GM12878 (cell line): Measurements from ENCODE around the gene NUAK2. TPM values are rescaled to one million over a fixed set of nuclear protein-coding genes. Genes with fewer than 3 reads are reported as not detected.

ENCODE experiments used
- ATAC-seq: fragments of 200-7000 bp; cut with Tn5 transposase; 3 replicates; pipeline ENCODE4 v1.9.1; 2020; ENCODE audit warnings: mild to moderate bottlenecking, moderate library complexity
- BruUV-seq: library from RNA; stranded (reverse); fragments of 400-500 nt; replicated peaks from 2 replicates; lab custom pipeline; 2021; lab: Mats Ljungman, UMichigan
- CTCF ChIA-PET: fragments of 300-600 bp; sonication (Branson Sonifier 250); formaldehyde crosslinking; extraction: SDS; loops from one replicate; lab custom pipeline; 2021; ENCODE audit warnings: inconsistent platforms; lab: Yijun Ruan, JAX
- POLR2A ChIA-PET: fragments of 350-600 bp; formaldehyde crosslinking; extraction: SDS; loops from one replicate; lab custom pipeline; 2021; ENCODE audit warnings: inconsistent platforms; lab: Charles Lee
- RAD21 ChIA-PET: fragments of 300-600 bp; sonication (Branson Sonifier 250); formaldehyde crosslinking; loops from one replicate; lab custom pipeline; 2023; ENCODE audit warnings: antibody characterized with exemption; ENCODE audit not compliant: unreplicated experiment; lab: Charles Lee
- SMC1A ChIA-PET: fragments of 300-600 bp; sonication (Branson Sonifier 250); formaldehyde crosslinking; loops from one replicate; lab custom pipeline; 2023; ENCODE audit not compliant: unreplicated experiment, uncharacterized antibody; lab: Charles Lee
- DNase-seq: peaks from one replicate; pipeline ENCODE4 v3.0.0-alpha.2; 2011; ENCODE audit warnings: low read depth, low spot score
- FAIRE-seq: peaks from 3 replicates; lab custom pipeline; 2011; peaks lifted over from hg19 to GRCh38; lab: Jason Lieb, UNC
- H2AFZ ChIP-seq: 2 replicates; pipeline ENCODE4 v1.6.0; 2011; ENCODE audit warnings: low read depth, low read length, control low read depth; ENCODE audit not compliant: control insufficient read depth
- H3K27ac ChIP-seq: 2 replicates; pipeline ENCODE4 v1.5.1; 2011; ENCODE audit warnings: control low read depth; ENCODE audit not compliant: control insufficient read depth, insufficient read depth
- H3K27me3 ChIP-seq, 2 experiments: replicated peaks in 1 of 2; 2 replicates each; pipeline versions ENCODE4 v1.6.0 to v1.6.1; 2011; ENCODE audit warnings: low read length in 1 of 2; ENCODE audit not compliant: control insufficient read depth in 2 of 2, insufficient read depth in 2 of 2
- H3K36me3 ChIP-seq, 2 experiments: 2 replicates each; pipeline ENCODE4 v1.5.1; 2011; ENCODE audit warnings: low read length in 1 of 2; ENCODE audit not compliant: control insufficient read depth in 2 of 2, insufficient read depth in 2 of 2
- H3K4me1 ChIP-seq: 2 replicates; pipeline ENCODE4 v1.6.1; 2011; ENCODE audit warnings: mild to moderate bottlenecking, low read length, moderate library complexity, mixed read lengths; ENCODE audit not compliant: control insufficient read depth, insufficient read depth
- H3K4me2 ChIP-seq: 2 replicates; pipeline ENCODE4 v1.6.0; 2011; ENCODE audit warnings: control low read depth; ENCODE audit not compliant: control insufficient read depth, insufficient read depth
- H3K4me3 ChIP-seq: fragments of 200-600 bp; sonication (generic); 2 replicates; pipeline ENCODE4 v1.5.1; 2016
- H3K79me2 ChIP-seq: 2 replicates; pipeline ENCODE4 v1.6.0; 2011; ENCODE audit warnings: low read length; ENCODE audit not compliant: control insufficient read depth, insufficient read depth
- H3K9ac ChIP-seq: 2 replicates; pipeline ENCODE4 v1.8.0; 2011; ENCODE audit warnings: low read length, control low read depth, mixed read lengths; ENCODE audit not compliant: control insufficient read depth, insufficient read depth
- H3K9me3 ChIP-seq: replicated peaks from 3 replicates; pipeline ENCODE4 v1.5.1; 2011; ENCODE audit warnings: mild to moderate bottlenecking, low read length; ENCODE audit not compliant: control insufficient read depth, insufficient read depth
- H4K20me1 ChIP-seq: 2 replicates; pipeline ENCODE4 v1.6.0; 2011; ENCODE audit not compliant: control insufficient read depth, insufficient read depth
- GATAD2B ChIP-seq: fragments of 450-650 bp; conservative IDR thresholded peaks from 2 replicates; pipeline ENCODE4 v1.6.1; 2017; ENCODE audit warnings: low read depth, mild to moderate bottlenecking, moderate library complexity
- HDAC6 ChIP-seq: fragments of 200-600 bp; sonication (generic); IDR thresholded peaks from one replicate; pipeline ENCODE4 v1.8.0; 2017; ENCODE audit warnings: antibody characterized with exemption; ENCODE audit not compliant: unreplicated experiment
- MEF2A ChIP-seq: IDR thresholded peaks from 2 replicates; pipeline ENCODE4 v1.6.1; 2011; ENCODE audit warnings: low read depth, mild to moderate bottlenecking, low read length, moderate library complexity; ENCODE audit not compliant: insufficient read depth
- PML ChIP-seq: IDR thresholded peaks from 2 replicates; pipeline ENCODE4 v1.6.1; 2012; ENCODE audit warnings: low read length, inconsistent platforms
- POU2F2 ChIP-seq: IDR thresholded peaks from 3 replicates; pipeline ENCODE4 v1.6.1; 2011; ENCODE audit warnings: low read depth, mild to moderate bottlenecking, low read length, borderline replicate concordance
- RAD21 ChIP-seq: IDR thresholded peaks from 2 replicates; pipeline ENCODE4 v1.6.1; 2011; ENCODE audit warnings: mild to moderate bottlenecking, low read depth, low read length, moderate library complexity; ENCODE audit not compliant: insufficient read depth
- RB1 ChIP-seq: fragments of 450-650 bp; formaldehyde crosslinking; IDR thresholded peaks from 2 replicates; pipeline ENCODE4 v1.6.1; 2017; ENCODE audit warnings: mild to moderate bottlenecking, borderline replicate concordance
- RELB ChIP-seq: fragments of 450-650 bp; IDR thresholded peaks from 2 replicates; pipeline ENCODE4 v1.6.1; 2017; ENCODE audit warnings: low read depth, mild to moderate bottlenecking, moderate library complexity
- REST ChIP-seq: IDR thresholded peaks from 2 replicates; pipeline ENCODE4 v1.6.1; 2012; ENCODE audit warnings: mild to moderate bottlenecking, low read depth, low read length
- WGBS: methylation state at CpG from one replicate; pipeline ENCODE4 v1.1.6; 2016; ENCODE audit warnings: low lambda C conversion rate; ENCODE audit not compliant: insufficient replicate concordance, insufficient coverage; ENCODE audit errors: missing lambda C conversion rate; 5-methylcytosine and 5-hydroxymethylcytosine counted together
- in situ Hi-C: fragments of 300-500 bp; cut with MboI; formaldehyde crosslinking; loops from 9 replicates; pipeline ENCODE4 v1.14.3; 2018; ENCODE audit warnings: mixed read lengths
- intact Hi-C: fragments of 100-400 bp; cut with micrococcal nuclease; formaldehyde crosslinking; loops from one replicate; pipeline ENCODE4 v1.14.2; 2022; ENCODE audit not compliant: unreplicated experiment
- polyA plus RNA-seq, 11 experiments: library from polyadenylated mRNA; depleted of rRNA in 4 of 11; unstranded in 6 of 11; stranded (reverse) in 5 of 11; fragments of >200 nt; fragmentation: Nextera tagmentation in 4 of 11; fragmentation: Illumina TruSeq in 1 of 11; extraction: Ambion mirVana in 4 of 11; extraction: Trizol in 1 of 11; gene quantifications; 1 replicate in 1 of 11; 2 replicates in 10 of 11; pipeline versions ENCODE4 v1.2.1 to v1.2.3, GENCODE V29; 2011 to 2016; ENCODE audit warnings: inconsistent platforms in 2 of 11, missing spikeins in 2 of 11, low read depth in 1 of 11
- total RNA-seq, 4 experiments: library from RNA; depleted of rRNA in 3 of 4; stranded (reverse); fragments of >200 nt in 3 of 4; fragmentation: Illumina TruSeq in 1 of 4; extraction: Trizol in 1 of 4; gene quantifications; 2 replicates each; pipeline versions ENCODE4 v1.2.1 to v1.2.3, GENCODE V29; 2013 to 2021
- TF ChIP-seq, protein P1 (sequence below): fragments of 450-650 bp; IDR thresholded peaks from 2 replicates; pipeline ENCODE4 v1.6.1; 2017; ENCODE audit warnings: antibody characterized with exemption, mild to moderate bottlenecking, moderate library complexity

Gene NUAK2
- total and polyA plus RNA-seq, 10 of the 15 experiments (the other 5 are each of a cell fraction or from before 2014, with no cell fraction given), result 0.27 to 3.0 (median 1.2) TPM

GRCh38 chr1:205315008-205315618, 6.4 kb downstream of the NUAK2 start (continued):
- TF ChIP-seq REST (no peak), RAD21 (no peak)

- DNase-seq (peak; percentile 48), ATAC-seq (peak; percentile 86), FAIRE-seq (no peak)
- Histone ChIP-seq H3K4me2 (peak overlapping the region; percentile 45), H3K4me3 (peak overlapping the region; percentile 35; the same call in 1 of the 2 replicates), H4K20me1 (no peaks in the 10 kb centered on the region; the same call in none of the 2 replicates), H3K9me3 (no peaks in the 10 kb centered on the region; the same call in 2 of the 3 replicates), H3K27me3 (no peaks in the 10 kb centered on the region; a peak in 1 of 4 replicates), H3K9ac (0 out of 2 replicates have a peak overlapping the region, but pooled peaks have one; percentile 22), H3K79me2 (no peaks in the 10 kb centered on the region), H3K4me1 (peaks cover 30% of the 10 kb centered on the region), H2AFZ (peak overlapping the region; percentile 32; the same call in 1 of the 2 replicates), H3K27ac (no peak overlapping the region; the same call in 1 of the 2 replicates), H3K36me3 (no peaks in the 10 kb centered on the region)
- WGBS, result 15% methylated on average over 20 of the region's 21 CpGs
- ChIA-PET POLR2A (interaction anchor here (0.6 to 6.8 kb wide), 16 partner anchors 10 to 332 kb away, joined by 3 to 151 read pairs (median 4); no protein-coding TSS in a partner anchor), CTCF (interaction anchor here (0.6 to 59.5 kb wide), 13 partner anchors 9 to 175 kb away, joined by 3 to 2333 read pairs (median 4); no protein-coding TSS in a partner anchor), RAD21 (interaction anchor here (0.6 to 23.9 kb wide), 16 partner anchors 8 to 356 kb away, joined by 3 to 892 read pairs (median 4); partner anchors contain the start of genes CDK18 and TMCC2), SMC1A (interaction anchor here (0.9 to 35.1 kb wide), 9 partner anchors 10 to 83 kb away, joined by 3 to 1445 read pairs (median 9); no protein-coding TSS in a partner anchor)
- intact Hi-C loops, result loop anchor here (1.0 kb wide), 1 partner anchor 28 kb away; no protein-coding TSS in a partner anchor
- TSS peak; percentile 88 for BruUV-seq
- in situ Hi-C loops, result no loop called here
- 0 out of 2 replicates have a peak, but pooled peaks have one; percentile 21 for TF ChIP-seq MEF2A
- TF ChIP-seq, protein P1, sequence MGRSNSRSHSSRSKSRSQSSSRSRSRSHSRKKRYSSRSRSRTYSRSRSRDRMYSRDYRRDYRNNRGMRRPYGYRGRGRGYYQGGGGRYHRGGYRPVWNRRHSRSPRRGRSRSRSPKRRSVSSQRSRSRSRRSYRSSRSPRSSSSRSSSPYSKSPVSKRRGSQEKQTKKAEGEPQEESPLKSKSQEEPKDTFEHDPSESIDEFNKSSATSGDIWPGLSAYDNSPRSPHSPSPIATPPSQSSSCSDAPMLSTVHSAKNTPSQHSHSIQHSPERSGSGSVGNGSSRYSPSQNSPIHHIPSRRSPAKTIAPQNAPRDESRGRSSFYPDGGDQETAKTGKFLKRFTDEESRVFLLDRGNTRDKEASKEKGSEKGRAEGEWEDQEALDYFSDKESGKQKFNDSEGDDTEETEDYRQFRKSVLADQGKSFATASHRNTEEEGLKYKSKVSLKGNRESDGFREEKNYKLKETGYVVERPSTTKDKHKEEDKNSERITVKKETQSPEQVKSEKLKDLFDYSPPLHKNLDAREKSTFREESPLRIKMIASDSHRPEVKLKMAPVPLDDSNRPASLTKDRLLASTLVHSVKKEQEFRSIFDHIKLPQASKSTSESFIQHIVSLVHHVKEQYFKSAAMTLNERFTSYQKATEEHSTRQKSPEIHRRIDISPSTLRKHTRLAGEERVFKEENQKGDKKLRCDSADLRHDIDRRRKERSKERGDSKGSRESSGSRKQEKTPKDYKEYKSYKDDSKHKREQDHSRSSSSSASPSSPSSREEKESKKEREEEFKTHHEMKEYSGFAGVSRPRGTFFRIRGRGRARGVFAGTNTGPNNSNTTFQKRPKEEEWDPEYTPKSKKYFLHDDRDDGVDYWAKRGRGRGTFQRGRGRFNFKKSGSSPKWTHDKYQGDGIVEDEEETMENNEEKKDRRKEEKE, result no peak
- 0 out of 2 replicates have a peak, but pooled peaks have one; percentile 29 for TF ChIP-seq PML
- TF ChIP-seq GATAD2B, result peak; percentile 98
- no peak for TF ChIP-seq HDAC6
- peak; percentile 48; the same call in 1 of the 3 replicates for TF ChIP-seq POU2F2
- no peak; the same call in 1 of the 2 replicates for TF ChIP-seq RB1
- TF ChIP-seq RELB, result peak; percentile 91
Observed at GRCh38 chr1:205313563-205314308, 7.8 kb downstream of the NUAK2 start.
